Vagina (tissue), 2 donors: ENCODE measurements around the gene AMOTL2. TPM values are rescaled to one million over a fixed set of nuclear protein-coding genes. Genes with fewer than 3 reads are reported as not detected.

ENCODE experiments used
- DNase-seq, 2 donors: peaks; one replicate each; pipeline ENCODE4 v3.0.0-alpha.2; 2017; ENCODE audit errors: extremely low spot score in 2 of 2
- H3K27ac ChIP-seq: fragments of 200-600 bp; sonication (generic); one replicate; pipeline ENCODE4 v1.5.1; 2019
- H3K27me3 ChIP-seq: fragments of 200-600 bp; sonication (generic); one replicate; pipeline ENCODE4 v1.5.1; 2019
- H3K36me3 ChIP-seq, 2 donors: fragments of 200-600 bp; sonication (generic); one replicate each; pipeline ENCODE4 v1.5.1; 2017 to 2019
- H3K4me1 ChIP-seq: fragments of 200-600 bp; sonication (generic); one replicate; pipeline ENCODE4 v1.5.1; 2019
- H3K4me3 ChIP-seq, 2 donors: fragments of 200-600 bp; sonication (generic); 1 replicate in 1 of 2; 2 replicates in 1 of 2; pipeline ENCODE4 v1.5.1; 2016 to 2019
- H3K9me3 ChIP-seq: fragments of 200-600 bp; sonication (generic); one replicate; pipeline ENCODE4 v1.5.1; 2019
- CTCF ChIP-seq, 3 experiments: fragments of 450-650 bp in 2 of 3; fragments of 200-600 bp in 1 of 3; sonication (generic) in 1 of 3; IDR thresholded peaks; one replicate each; pipeline ENCODE4 v1.5.1; 2017 to 2019; ENCODE audit warnings: antibody characterized with exemption in 3 of 3, mild to moderate bottlenecking in 2 of 3, moderate library complexity in 2 of 3
- POLR2A ChIP-seq, 2 donors: fragments of 450-650 bp; IDR thresholded peaks; one replicate each; pipeline ENCODE4 v1.6.1; 2017; ENCODE audit warnings: antibody characterized with exemption in 2 of 2, mild to moderate bottlenecking in 2 of 2, moderate library complexity in 2 of 2
- POLR2AphosphoS5 ChIP-seq, 2 donors: sonication (generic); formaldehyde crosslinking; IDR thresholded peaks; one replicate each; pipeline ENCODE4 v1.9.0; 2017; ENCODE audit warnings: antibody characterized with exemption in 2 of 2, mild to moderate bottlenecking in 2 of 2, low read depth in 1 of 2; ENCODE audit not compliant: insufficient read depth in 1 of 2
- intact Hi-C: fragments of 100-400 bp; cut with DNase I; formaldehyde crosslinking; loops from one replicate; pipeline ENCODE4 v1.15.1; 2023
- total RNA-seq: library from RNA; depleted of rRNA; stranded (reverse); fragments of >200 nt; gene quantifications from one replicate; pipeline ENCODE4 v1.2.3, GENCODE V29; 2016

The AMOTL2 gene
- total RNA-seq, 1 donor from 2014 or later, result 60.6 TPM

GRCh38 chr3:134345202-134345601 is 29.0 kb downstream of the AMOTL2 start:
- Histone ChIP-seq H3K36me3 (no peaks in the 10 kb centered on the region), H3K27me3 (no peaks in the 10 kb centered on the region), H3K4me1 (peaks cover 3% of the 10 kb centered on the region), H3K4me3 (no peak overlapping the region), H3K9me3 (no peaks in the 10 kb centered on the region), H3K27ac (no peak overlapping the region)
- DNase-seq, result no peak
- TF ChIP-seq POLR2AphosphoS5 (IDR thresholded peaks at IDR 0.05; ENCODE audit: insufficient read depth in 1 of 2, low read depth in 1 of 2), result no peak
- TF ChIP-seq CTCF (IDR thresholded peaks at IDR 0.05), result no peak
- TF ChIP-seq POLR2A (IDR thresholded peaks at IDR 0.05), result no peak
- intact Hi-C loops, result no loop called here

GRCh38 chr3:134344560-134344959 is 29.7 kb downstream of the AMOTL2 start:
- no peak for DNase-seq
- H3K9me3 ChIP-seq, result no peaks in the 10 kb centered on the region
- intact Hi-C loops, result no loop called here
- TF ChIP-seq CTCF (IDR thresholded peaks at IDR 0.05), result no peak
- no peak for TF ChIP-seq POLR2AphosphoS5 (IDR thresholded peaks at IDR 0.05; ENCODE audit: insufficient read depth in 1 of 2, low read depth in 1 of 2)
- H3K27ac ChIP-seq, result no peak overlapping the region
- no peak overlapping the region for H3K4me3 ChIP-seq
- H3K36me3 ChIP-seq, result no peaks in the 10 kb centered on the region
- no peaks in the 10 kb centered on the region for H3K27me3 ChIP-seq
- H3K4me1 ChIP-seq, result no peaks in the 10 kb centered on the region

- DNase-seq, result no peak
- intact Hi-C loops, result no loop called here
- Histone ChIP-seq H3K9me3 (no peaks in the 10 kb centered on the region), H3K36me3 (no peaks in the 10 kb centered on the region), H3K4me1 (peaks cover under 1% of the 10 kb centered on the region), H3K4me3 (no peak overlapping the region), H3K27ac (no peak overlapping the region), H3K27me3 (no peaks in the 10 kb centered on the region)
- TF ChIP-seq POLR2A (IDR thresholded peaks at IDR 0.05), result no peak
- TF ChIP-seq POLR2AphosphoS5 (IDR thresholded peaks at IDR 0.05; ENCODE audit: insufficient read depth in 1 of 2, low read depth in 1 of 2), result no peak
- TF ChIP-seq CTCF (IDR thresholded peaks at IDR 0.05), result no peak
Observed at GRCh38 chr3:134342259-134342658, 32.0 kb downstream of the AMOTL2 start.

GRCh38 chr3:134341389-134341788 is 32.9 kb downstream of the AMOTL2 start:
- Histone ChIP-seq H3K36me3 (no peaks in the 10 kb centered on the region), H3K27me3 (no peaks in the 10 kb centered on the region), H3K4me1 (peaks cover 9% of the 10 kb centered on the region), H3K9me3 (no peaks in the 10 kb centered on the region), H3K4me3 (no peak overlapping the region), H3K27ac (no peak overlapping the region)
- TF ChIP-seq POLR2AphosphoS5 (IDR thresholded peaks at IDR 0.05; ENCODE audit: insufficient read depth in 1 of 2, low read depth in 1 of 2) (no peak), CTCF (IDR thresholded peaks at IDR 0.05) (no peak), POLR2A (IDR thresholded peaks at IDR 0.05) (no peak)
- no peak for DNase-seq
- intact Hi-C loops, result no loop called here

GRCh38 chr3:134340982-134341365 is 33.3 kb downstream of the AMOTL2 start:
- Histone ChIP-seq H3K27me3 (no peaks in the 10 kb centered on the region), H3K36me3 (no peaks in the 10 kb centered on the region), H3K4me3 (no peak overlapping the region), H3K27ac (no peak overlapping the region), H3K9me3 (no peaks in the 10 kb centered on the region), H3K4me1 (peaks cover 12% of the 10 kb centered on the region)
- no peak for DNase-seq
- no peak for TF ChIP-seq CTCF (IDR thresholded peaks at IDR 0.05)
- no peak for TF ChIP-seq POLR2A (IDR thresholded peaks at IDR 0.05)
- TF ChIP-seq POLR2AphosphoS5 (IDR thresholded peaks at IDR 0.05; ENCODE audit: insufficient read depth in 1 of 2, low read depth in 1 of 2), result no peak
- intact Hi-C loops, result no loop called here
